Endothelial cell of umbilical vein (primary cell): Measurements from ENCODE around the gene DLGAP4.

Experiments
- CTCF ChIP-seq, 2 donors: IDR thresholded peaks; 1 replicate in 1 of 2; 2 replicates in 1 of 2; pipeline ENCODE4 v1.5.1; 2011; ENCODE audit warnings: low read length in 2 of 2, mild to moderate bottlenecking in 2 of 2, moderate library complexity in 2 of 2, control low read depth in 1 of 2, inconsistent platforms in 1 of 2, low read depth in 1 of 2; ENCODE audit not compliant: insufficient read depth in 1 of 2; ENCODE audit errors: extremely low read depth in 1 of 2
- EZH2 ChIP-seq: IDR thresholded peaks from 2 replicates; pipeline ENCODE4 v1.6.1; 2012; ENCODE audit warnings: borderline replicate concordance, low read depth, mild to moderate bottlenecking, moderate library complexity, low read length, inconsistent platforms; ENCODE audit not compliant: severe bottlenecking
- POLR2A ChIP-seq: IDR thresholded peaks from 2 replicates; pipeline ENCODE4 v1.6.1; 2012; ENCODE audit warnings: low read depth, mild to moderate bottlenecking, control low read depth, low read length
- POLR2AphosphoS5 ChIP-seq: IDR thresholded peaks from 2 replicates; pipeline ENCODE4 v1.6.1; 2012; ENCODE audit warnings: low read depth, mild to moderate bottlenecking, control low read depth, low read length, moderate library complexity; ENCODE audit not compliant: insufficient read depth

- no peak for TF ChIP-seq CTCF (IDR thresholded peaks at IDR 0.05; ENCODE audit: extremely low read depth in 1 of 2, insufficient read depth in 1 of 2, low read depth in 1 of 2, low read length in 2 of 2)
- TF ChIP-seq POLR2A: no peak
- TF ChIP-seq EZH2: no peak
- no peak for TF ChIP-seq POLR2AphosphoS5
These were observed 35.1 kb upstream of the DLGAP4 start for GRCh38 chr20:36270744-36271638.
